Measurements from ENCODE around the gene GRK3. TPM values are rescaled to one million over a fixed set of nuclear protein-coding genes. Genes with fewer than 3 reads are reported as not detected.

GRK3 gene
- total and polyA plus RNA-seq, 5 experiments from 2014 or later: 0.19 to 8.8 (median 0.77) TPM

GRCh38 chr22:25690798-25691197 is 126.3 kb downstream of the GRK3 start:
- Mint-ChIP-seq H3K4me3 (no peak overlapping the region), H3K36me3 (peaks cover 0 to 29% (median 5%) of the 10 kb centered on the region in 3 donors), H3K27me3 (no peaks in the 10 kb centered on the region), H3K27ac (no peak overlapping the region), H3K9me3 (no peaks in the 10 kb centered on the region), H3K4me1 (no peaks in the 10 kb centered on the region)
- DNase-seq: no peak
- ATAC-seq: no peak
- POLR2A ChIA-PET: no interaction called here

- no peaks in the 10 kb centered on the region for H3K4me1 Mint-ChIP-seq
- ATAC-seq: no peak
Measured at GRCh38 chr22:25692397-25693267, 128.2 kb downstream of the GRK3 start.

GRCh38 chr22:25693268-25693565 is 128.7 kb downstream of the GRK3 start:
- Mint-ChIP-seq H3K27ac (no peak overlapping the region), H3K27me3 (no peaks in the 10 kb centered on the region), H3K4me3 (no peak overlapping the region), H3K36me3 (peaks cover 0 to 24% (median 5%) of the 10 kb centered on the region in 3 donors), H3K4me1 (no peaks in the 10 kb centered on the region), H3K9me3 (no peaks in the 10 kb centered on the region)
- ATAC-seq (no peak), DNase-seq (no peak)
- POLR2A ChIA-PET: interaction anchor here (0.5 kb wide), 1 partner anchor 240 kb away, joined by 3 read pairs; no protein-coding TSS in a partner anchor

More at GRCh38 chr22:25692397-25693267, 128.2 kb downstream of the GRK3 start:
- no peak overlapping the region for H3K27ac Mint-ChIP-seq
- POLR2A ChIA-PET: interaction anchor here (0.5 kb wide), 1 partner anchor 239 kb away, joined by 3 read pairs; no protein-coding TSS in a partner anchor
- no peak for DNase-seq
- H3K27me3 Mint-ChIP-seq: no peaks in the 10 kb centered on the region
- no peaks in the 10 kb centered on the region for H3K9me3 Mint-ChIP-seq
- H3K4me3 Mint-ChIP-seq: no peak overlapping the region
- H3K36me3 Mint-ChIP-seq: peaks cover 0 to 26% (median 5%) of the 10 kb centered on the region in 3 donors

- POLR2A ChIA-PET: no interaction called here
- H3K27ac Mint-ChIP-seq: peak overlapping the region in 1 of 10 donors; percentile 83
- H3K4me1 Mint-ChIP-seq: no peaks in the 10 kb centered on the region
- ATAC-seq (no peak), DNase-seq (no peak)
- H3K27me3 Mint-ChIP-seq: no peaks in the 10 kb centered on the region
- no peaks in the 10 kb centered on the region for H3K9me3 Mint-ChIP-seq
- no peak overlapping the region for H3K4me3 Mint-ChIP-seq
- H3K36me3 Mint-ChIP-seq: peaks cover 0 to 24% (median 5%) of the 10 kb centered on the region in 3 donors
Measured at GRCh38 chr22:25694196-25694907, 129.9 kb downstream of the GRK3 start.

GRCh38 chr22:25695146-25695545 is 130.7 kb downstream of the GRK3 start:
- peaks cover 0 to 23% (median 5%) of the 10 kb centered on the region in 3 donors for H3K36me3 Mint-ChIP-seq
- ATAC-seq (no peak), DNase-seq (no peak)
- no peaks in the 10 kb centered on the region for H3K9me3 Mint-ChIP-seq
- H3K4me3 Mint-ChIP-seq: no peak overlapping the region
- H3K27me3 Mint-ChIP-seq: no peaks in the 10 kb centered on the region
- no peaks in the 10 kb centered on the region for H3K4me1 Mint-ChIP-seq
- H3K27ac Mint-ChIP-seq: peak overlapping the region in 1 of 10 donors; percentile 51
- POLR2A ChIA-PET: no interaction called here

GRCh38 chr22:25696763-25697162 is 132.3 kb downstream of the GRK3 start:
- DNase-seq: no peak
- Mint-ChIP-seq H3K36me3 (peaks cover 0 to 16% (median 5%) of the 10 kb centered on the region in 3 donors), H3K9me3 (no peaks in the 10 kb centered on the region), H3K4me3 (no peak overlapping the region), H3K27me3 (no peaks in the 10 kb centered on the region), H3K27ac (no peak overlapping the region), H3K4me1 (no peaks in the 10 kb centered on the region)
- no peak for ATAC-seq
- POLR2A ChIA-PET: no interaction called here

GRCh38 chr22:25697181-25697664 is 132.7 kb downstream of the GRK3 start:
- DNase-seq (no peak), ATAC-seq (no peak)
- POLR2A ChIA-PET: no interaction called here
- Mint-ChIP-seq H3K27me3 (no peaks in the 10 kb centered on the region), H3K36me3 (peaks cover 0 to 16% (median 5%) of the 10 kb centered on the region in 3 donors), H3K27ac (no peak overlapping the region), H3K4me3 (no peak overlapping the region), H3K4me1 (no peaks in the 10 kb centered on the region), H3K9me3 (no peaks in the 10 kb centered on the region)

GRCh38 chr22:25697978-25698377 is 133.5 kb downstream of the GRK3 start:
- ATAC-seq: no peak
- Mint-ChIP-seq H3K27ac (no peak overlapping the region), H3K4me3 (no peak overlapping the region), H3K4me1 (no peaks in the 10 kb centered on the region), H3K9me3 (no peaks in the 10 kb centered on the region), H3K27me3 (no peaks in the 10 kb centered on the region), H3K36me3 (peaks cover 0 to 14% (median 5%) of the 10 kb centered on the region in 3 donors)
- POLR2A ChIA-PET: no interaction called here
- no peak for DNase-seq

- Mint-ChIP-seq H3K36me3 (peaks cover 0 to 14% (median 5%) of the 10 kb centered on the region in 3 donors), H3K4me3 (no peak overlapping the region), H3K27me3 (no peaks in the 10 kb centered on the region), H3K4me1 (no peaks in the 10 kb centered on the region), H3K9me3 (no peaks in the 10 kb centered on the region), H3K27ac (peak overlapping the region in 1 of 10 donors; percentile 2)
- DNase-seq (no peak), ATAC-seq (no peak)
- POLR2A ChIA-PET: no interaction called here
Measured at GRCh38 chr22:25698461-25698860, 134.0 kb downstream of the GRK3 start.

GRCh38 chr22:25698978-25699377 is 134.5 kb downstream of the GRK3 start:
- peaks cover 0 to 14% (median 7%) of the 10 kb centered on the region in 3 donors for H3K36me3 Mint-ChIP-seq
- H3K27me3 Mint-ChIP-seq: no peaks in the 10 kb centered on the region
- no peak overlapping the region for H3K4me3 Mint-ChIP-seq
- H3K4me1 Mint-ChIP-seq: no peaks in the 10 kb centered on the region
- ATAC-seq (no peak), DNase-seq (no peak)
- POLR2A ChIA-PET: no interaction called here
- H3K27ac Mint-ChIP-seq: no peak overlapping the region
- no peaks in the 10 kb centered on the region for H3K9me3 Mint-ChIP-seq

GRCh38 chr22:25701056-25701780 is 136.7 kb downstream of the GRK3 start:
- Mint-ChIP-seq H3K27me3 (no peaks in the 10 kb centered on the region), H3K4me3 (no peak overlapping the region), H3K36me3 (peaks cover 0 to 6% (median 3%) of the 10 kb centered on the region in 3 donors), H3K9me3 (no peaks in the 10 kb centered on the region), H3K4me1 (no peaks in the 10 kb centered on the region), H3K27ac (peak overlapping the region in 1 of 10 donors; percentile 6)
- POLR2A ChIA-PET: no interaction called here
- DNase-seq (no peak), ATAC-seq (no peak)

GRCh38 chr22:25702040-25702439 is 137.6 kb downstream of the GRK3 start:
- Mint-ChIP-seq H3K36me3 (peaks cover 0 to 6% (median 3%) of the 10 kb centered on the region in 3 donors), H3K4me3 (no peak overlapping the region), H3K27ac (peak overlapping the region in 2 of 10 donors; percentile 7 to 25), H3K4me1 (no peaks in the 10 kb centered on the region), H3K27me3 (no peaks in the 10 kb centered on the region), H3K9me3 (no peaks in the 10 kb centered on the region)
- peak in 2 of 10 donors; percentile 3 to 12 for DNase-seq
- POLR2A ChIA-PET: no interaction called here
- ATAC-seq: no peak

Measured in naive thymus-derived CD8-positive, alpha-beta T cell (primary cell).